NT2/D1 (cell line): ENCODE measurements around the gene COL18A1.

Experiments used
- SUZ12 ChIP-seq: IDR thresholded peaks from 2 replicates; pipeline ENCODE4 v1.6.1; 2011; ENCODE audit not compliant: insufficient read length, insufficient read depth; ENCODE audit errors: extremely low read depth
- ZNF274 ChIP-seq: IDR thresholded peaks from 2 replicates; pipeline ENCODE4 v1.6.1; 2011; ENCODE audit warnings: mild to moderate bottlenecking, low read depth, low read length

DNA sequence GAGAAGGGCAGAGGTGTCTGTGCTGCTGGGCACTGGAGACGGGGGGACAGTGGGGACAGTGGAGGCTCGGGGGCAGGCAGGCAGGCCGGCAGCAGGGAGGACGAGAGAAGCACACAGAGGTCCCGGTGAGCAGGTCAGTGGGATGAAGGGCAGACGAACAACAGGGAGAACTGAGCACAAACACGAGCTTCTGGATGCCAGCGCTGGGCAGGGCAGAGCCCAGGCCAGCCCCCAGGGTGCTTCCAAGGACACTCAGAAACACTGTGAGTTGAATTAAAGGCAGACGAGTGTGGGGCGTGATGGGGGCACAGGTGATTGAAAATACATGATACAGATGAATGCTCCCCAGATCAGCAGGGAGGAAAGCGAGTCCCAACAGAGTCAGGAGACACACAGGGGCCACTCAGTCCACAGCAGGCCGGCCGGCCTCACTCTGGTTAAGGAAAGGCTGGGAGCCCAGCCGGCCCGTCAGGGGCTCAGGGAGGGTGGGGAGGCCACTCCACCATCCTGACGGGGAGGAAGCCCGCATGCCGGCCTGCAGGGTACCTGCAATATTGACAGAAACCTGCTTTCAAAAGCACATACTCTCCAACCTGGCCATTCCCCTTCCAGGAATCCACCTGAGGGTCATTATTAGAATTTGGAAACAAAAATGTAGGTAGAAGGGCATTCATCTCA lies 123.2 kb downstream of the COL18A1 start:
- no peak for TF ChIP-seq SUZ12
- no peak for TF ChIP-seq ZNF274
